Caco-2 (cell line): ENCODE results near the gene PARP9. TPM values are rescaled to one million over a fixed set of nuclear protein-coding genes. Genes with fewer than 3 reads are reported as not detected.

Source experiments
- BruUV-seq: library from RNA; stranded (reverse); fragments of 400-500 nt; replicated peaks from 2 replicates; lab custom pipeline; 2021; lab: Mats Ljungman, UMichigan
- CTCF ChIA-PET: fragments of 300-600 bp; sonication (Branson Sonifier 250); formaldehyde crosslinking; loops from one replicate; lab custom pipeline; 2022; ENCODE audit warnings: antibody characterized with exemption; lab: Charles Lee
- POLR2A ChIA-PET: fragments of 300-600 bp; sonication (Branson Sonifier 250); formaldehyde crosslinking; loops from one replicate; lab custom pipeline; 2022; ENCODE audit warnings: antibody characterized with exemption; lab: Charles Lee
- DNase-seq, 2 experiments: peaks; one replicate each; pipeline versions ENCODE4 v3.0.0 to v3.0.0-alpha.2; 2020 to 2022
- H3K27me3 ChIP-seq: replicated peaks from 2 replicates; pipeline ENCODE4 v1.6.0; 2011; ENCODE audit warnings: low read length; ENCODE audit not compliant: control insufficient read depth, insufficient read depth
- H3K36me3 ChIP-seq: 2 replicates; pipeline ENCODE4 v1.5.1; 2011; ENCODE audit warnings: low read length; ENCODE audit not compliant: control insufficient read depth, insufficient read depth
- H3K4me1 ChIP-seq: fragments of 250-450 bp; sonication (Bioruptor Pico); 2 replicates; pipeline ENCODE4 v1.5.1; 2020; ENCODE audit warnings: mild to moderate bottlenecking
- H3K4me3 ChIP-seq: 2 replicates; pipeline ENCODE4 v1.5.1; 2011; ENCODE audit warnings: low read depth, mild to moderate bottlenecking, control low read depth, low read length
- H3K9me3 ChIP-seq: fragments of 250-450 bp; sonication (Bioruptor Pico); 2 replicates; pipeline ENCODE4 v1.5.1; 2020; ENCODE audit warnings: mild to moderate bottlenecking, moderate library complexity
- H3K27ac Mint-ChIP-seq: one replicate; pipeline ENCODE4 v1.8.0; 2022; ENCODE audit warnings: mixed read lengths; ENCODE audit not compliant: unreplicated experiment
- H3K27me3 Mint-ChIP-seq: one replicate; pipeline ENCODE4 v1.8.0; 2022; ENCODE audit warnings: mixed read lengths; ENCODE audit not compliant: insufficient read depth, unreplicated experiment
- H3K36me3 Mint-ChIP-seq: one replicate; pipeline ENCODE4 v1.8.0; 2022; ENCODE audit warnings: mild to moderate bottlenecking, mixed read lengths; ENCODE audit not compliant: insufficient read depth, unreplicated experiment
- H3K4me1 Mint-ChIP-seq: one replicate; pipeline ENCODE4 v1.8.0; 2022; ENCODE audit warnings: low read depth, mixed read lengths; ENCODE audit not compliant: unreplicated experiment
- H3K4me3 Mint-ChIP-seq: one replicate; pipeline ENCODE4 v1.8.0; 2022; ENCODE audit warnings: mild to moderate bottlenecking, moderate library complexity, mixed read lengths; ENCODE audit not compliant: unreplicated experiment
- H3K9me3 Mint-ChIP-seq: one replicate; pipeline ENCODE4 v1.8.0; 2022; ENCODE audit warnings: mixed read lengths; ENCODE audit not compliant: unreplicated experiment
- intact Hi-C: fragments of 100-400 bp; cut with micrococcal nuclease; formaldehyde crosslinking; loops from one replicate; pipeline ENCODE4 v1.10.0; 2022; ENCODE audit not compliant: unreplicated experiment
- total RNA-seq: library from RNA; stranded (reverse); gene quantifications from 2 replicates; pipeline ENCODE4 v1.2.3, GENCODE V29; 2022
- TF ChIP-seq, protein P1 (sequence below), 2 experiments: fragments of 200-600 bp in 1 of 2; IDR thresholded peaks; 1 replicate in 1 of 2; 2 replicates in 1 of 2; pipeline versions ENCODE4 v1.5.1 to v1.8.0; 2011 to 2022; ENCODE audit warnings: antibody characterized with exemption in 1 of 2, control low read depth in 1 of 2, inconsistent platforms in 1 of 2, low read depth in 1 of 2, low read length in 1 of 2, mild to moderate bottlenecking in 1 of 2, moderate library complexity in 1 of 2; ENCODE audit not compliant: insufficient read depth in 1 of 2, severe bottlenecking in 1 of 2, unreplicated experiment in 1 of 2

The PARP9 gene
- total RNA-seq, 1 experiment from 2014 or later = 15.8 TPM

- intact Hi-C loops = loop anchor here (1.0 to 10.0 kb wide), 6 partner anchors 103 to 467 kb away; partner anchors contain the start of genes HSPBAP1, SEMA5B and SLC49A4
- Histone ChIP-seq H3K36me3 (no peaks in the 10 kb centered on the region; the same call in 1 of the 2 replicates), H3K27me3 (no peaks in the 10 kb centered on the region), H3K4me1 (0 out of 2 replicates have a peak, but pooled peaks cover 3% of the 10 kb centered on the region), H3K9me3 (no peaks in the 10 kb centered on the region), H3K4me3 (no peak overlapping the region)
- Mint-ChIP-seq H3K4me3 (no peak overlapping the region), H3K4me1 (peaks cover 8% of the 10 kb centered on the region), H3K27ac (no peak overlapping the region), H3K27me3 (no peaks in the 10 kb centered on the region), H3K36me3 (no peaks in the 10 kb centered on the region), H3K9me3 (no peaks in the 10 kb centered on the region)
- ChIA-PET CTCF (no interaction called here), POLR2A (no interaction called here)
- TF ChIP-seq, protein P1, sequence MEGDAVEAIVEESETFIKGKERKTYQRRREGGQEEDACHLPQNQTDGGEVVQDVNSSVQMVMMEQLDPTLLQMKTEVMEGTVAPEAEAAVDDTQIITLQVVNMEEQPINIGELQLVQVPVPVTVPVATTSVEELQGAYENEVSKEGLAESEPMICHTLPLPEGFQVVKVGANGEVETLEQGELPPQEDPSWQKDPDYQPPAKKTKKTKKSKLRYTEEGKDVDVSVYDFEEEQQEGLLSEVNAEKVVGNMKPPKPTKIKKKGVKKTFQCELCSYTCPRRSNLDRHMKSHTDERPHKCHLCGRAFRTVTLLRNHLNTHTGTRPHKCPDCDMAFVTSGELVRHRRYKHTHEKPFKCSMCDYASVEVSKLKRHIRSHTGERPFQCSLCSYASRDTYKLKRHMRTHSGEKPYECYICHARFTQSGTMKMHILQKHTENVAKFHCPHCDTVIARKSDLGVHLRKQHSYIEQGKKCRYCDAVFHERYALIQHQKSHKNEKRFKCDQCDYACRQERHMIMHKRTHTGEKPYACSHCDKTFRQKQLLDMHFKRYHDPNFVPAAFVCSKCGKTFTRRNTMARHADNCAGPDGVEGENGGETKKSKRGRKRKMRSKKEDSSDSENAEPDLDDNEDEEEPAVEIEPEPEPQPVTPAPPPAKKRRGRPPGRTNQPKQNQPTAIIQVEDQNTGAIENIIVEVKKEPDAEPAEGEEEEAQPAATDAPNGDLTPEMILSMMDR (IDR thresholded peaks at IDR 0.05; ENCODE audit: insufficient read depth in 1 of 2, low read depth in 1 of 2, low read length in 1 of 2, severe bottlenecking in 1 of 2, unreplicated experiment in 1 of 2) = no peak
- DNase-seq = no peak
- no TSS peak for BruUV-seq
Measured at GRCh38 chr3:122559906-122560305, 4.2 kb downstream of the PARP9 start.

GRCh38 chr3:122558605-122559004 lies 5.5 kb downstream of the PARP9 start:
- Mint-ChIP-seq H3K27ac (no peak overlapping the region), H3K4me1 (peaks cover 5% of the 10 kb centered on the region), H3K36me3 (peaks cover 3% of the 10 kb centered on the region), H3K9me3 (no peaks in the 10 kb centered on the region), H3K4me3 (no peak overlapping the region), H3K27me3 (no peaks in the 10 kb centered on the region)
- ChIA-PET POLR2A (no interaction called here), CTCF (interaction anchor here (1.1 to 1.5 kb wide), 2 partner anchors 121 to 175 kb away, joined by 3 to 4 read pairs; partner anchors contain the start of gene FAM162A)
- 0 out of 2 replicates have a peak, but pooled peaks cover 3% of the 10 kb centered on the region for H3K4me1 ChIP-seq
- no peaks in the 10 kb centered on the region for H3K9me3 ChIP-seq
- BruUV-seq = no TSS peak
- TF ChIP-seq, protein P1 (IDR thresholded peaks at IDR 0.05; ENCODE audit: insufficient read depth in 1 of 2, low read depth in 1 of 2, low read length in 1 of 2, severe bottlenecking in 1 of 2, unreplicated experiment in 1 of 2) = no peak
- H3K36me3 ChIP-seq = no peaks in the 10 kb centered on the region; the same call in 1 of the 2 replicates
- intact Hi-C loops = no loop called here
- no peak for DNase-seq
- H3K27me3 ChIP-seq = no peaks in the 10 kb centered on the region
- H3K4me3 ChIP-seq = no peak overlapping the region

GRCh38 chr3:122557356-122557755 lies 6.7 kb downstream of the PARP9 start:
- POLR2A ChIA-PET = no interaction called here
- Histone ChIP-seq H3K4me3 (no peak overlapping the region), H3K36me3 (no peaks in the 10 kb centered on the region; the same call in 1 of the 2 replicates), H3K9me3 (no peaks in the 10 kb centered on the region), H3K27me3 (no peaks in the 10 kb centered on the region), H3K4me1 (no peaks in the 10 kb centered on the region)
- TF ChIP-seq, protein P1 (IDR thresholded peaks at IDR 0.05; ENCODE audit: insufficient read depth in 1 of 2, low read depth in 1 of 2, low read length in 1 of 2, severe bottlenecking in 1 of 2, unreplicated experiment in 1 of 2) = no peak
- BruUV-seq = no TSS peak
- Mint-ChIP-seq H3K4me1 (no peaks in the 10 kb centered on the region), H3K27ac (no peak overlapping the region), H3K36me3 (peaks cover 8% of the 10 kb centered on the region), H3K27me3 (no peaks in the 10 kb centered on the region), H3K9me3 (no peaks in the 10 kb centered on the region), H3K4me3 (no peak overlapping the region)
- CTCF ChIA-PET = no interaction called here
- no peak for DNase-seq
- intact Hi-C loops = no loop called here
